OCI-LY7 (cell line): Measurements from ENCODE around the gene DAW1.

ENCODE experiments used
- CTCF ChIP-seq: fragments of 200-600 bp; sonication (generic); conservative IDR thresholded peaks from 2 replicates; pipeline ENCODE4 v1.5.1; 2014; ENCODE audit warnings: mild to moderate bottlenecking, antibody characterized with exemption, low read length, moderate library complexity, mixed read lengths
- EZH2phosphoT487 ChIP-seq: fragments of 200-600 bp; sonication (generic); IDR thresholded peaks from 2 replicates; pipeline ENCODE4 v1.6.1; 2018; ENCODE audit warnings: low read depth, borderline replicate concordance, mild to moderate bottlenecking, mixed run types, antibody characterized with exemption, low read length, moderate library complexity, mixed read lengths

- TF ChIP-seq CTCF (no peak), EZH2phosphoT487 (no peak)
Measured at GRCh38 chr2:227862741-227863588, 8.5 kb upstream of the DAW1 start.
